Measurements from ENCODE around the gene SSPN.

SSPN gene

GRCh38 chr12:26195250-26195640 lies at the start of gene SSPN:
TSS of gene SSPN (plus strand) at chr12:26195573. CDS start at chr12:26195673, 100 bp downstream.
- no peak for DNase-seq

- no peak for DNase-seq
Measured at GRCh38 chr12:26148291-26148690, 47.1 kb upstream of the SSPN start.

- DNase-seq, result no peak
Measured at GRCh38 chr12:26149968-26150500, 45.3 kb upstream of the SSPN start.

- DNase-seq, result no peak
Measured at GRCh38 chr12:26150736-26151450, 44.5 kb upstream of the SSPN start.

- DNase-seq, result no peak
Measured at GRCh38 chr12:26152507-26153102, 42.8 kb upstream of the SSPN start.

GRCh38 chr12:26153421-26154154 lies 41.8 kb upstream of the SSPN start:
- DNase-seq, result no peak

GRCh38 chr12:26156201-26156871 lies 39.0 kb upstream of the SSPN start:
- no peak for DNase-seq

- DNase-seq, result no peak
Measured at GRCh38 chr12:26157001-26157400, 38.4 kb upstream of the SSPN start.

GRCh38 chr12:26158078-26158764 lies 37.2 kb upstream of the SSPN start:
- DNase-seq, result no peak

- no peak for DNase-seq
Measured at GRCh38 chr12:26162174-26162573, 33.2 kb upstream of the SSPN start.

- DNase-seq, result no peak
Measured at GRCh38 chr12:26162905-26163304, 32.5 kb upstream of the SSPN start.

GRCh38 chr12:26164118-26164517 lies 31.3 kb upstream of the SSPN start:
- DNase-seq, result no peak

GRCh38 chr12:26172013-26172412 lies 23.4 kb upstream of the SSPN start:
- DNase-seq, result no peak

- no peak for DNase-seq
Measured at GRCh38 chr12:26172539-26172938, 22.8 kb upstream of the SSPN start.

GRCh38 chr12:26172946-26173552 lies 22.3 kb upstream of the SSPN start:
- DNase-seq, result no peak

- no peak for DNase-seq
Measured at GRCh38 chr12:26176725-26177124, 18.6 kb upstream of the SSPN start.

- DNase-seq, result no peak
Measured at GRCh38 chr12:26177283-26177682, 18.1 kb upstream of the SSPN start.

- DNase-seq, result no peak
Measured at GRCh38 chr12:26179826-26180225, 15.5 kb upstream of the SSPN start.

- no peak for DNase-seq
Measured at GRCh38 chr12:26182377-26182776, 13.0 kb upstream of the SSPN start.

- no peak for DNase-seq
Measured at GRCh38 chr12:26185532-26186320, 9.6 kb upstream of the SSPN start.

Data from SHP77 (cell line).